NCI-H524 treated with DMSO at 0.1 percent for 48 hours (cell line): ENCODE results near the gene DAO.
"Not testable (repeated sequence)": the region's sequence is repeated elsewhere in the genome, so short reads cannot be mapped to it uniquely, and the experiment has no call there.

Source experiments
- DNase-seq: peaks from one replicate; lab custom pipeline; 2025; lab: John Stamatoyannopoulos, UW

Gene DAO

DNA sequence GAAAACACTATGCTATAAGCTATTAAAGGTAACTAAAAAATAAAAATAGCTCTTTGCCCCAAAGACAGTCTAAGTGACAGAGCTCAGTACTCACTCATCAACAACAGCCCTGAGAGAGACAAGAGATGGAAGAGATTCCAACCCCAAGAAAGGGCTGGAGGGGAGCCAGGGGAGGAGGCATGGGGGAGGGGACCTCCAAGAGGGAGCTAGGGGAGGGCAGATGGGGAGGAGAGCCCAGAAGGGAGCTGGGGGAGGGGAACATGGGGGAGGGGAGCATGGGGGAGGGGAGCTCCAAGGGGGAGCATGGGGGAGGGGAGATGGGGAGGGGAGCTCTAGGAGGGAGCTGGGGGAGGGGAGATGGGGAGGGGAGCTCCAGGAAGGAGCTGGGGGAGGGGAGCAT, 30.2 kb upstream of the DAO start:
- no peak for DNase-seq

DNA sequence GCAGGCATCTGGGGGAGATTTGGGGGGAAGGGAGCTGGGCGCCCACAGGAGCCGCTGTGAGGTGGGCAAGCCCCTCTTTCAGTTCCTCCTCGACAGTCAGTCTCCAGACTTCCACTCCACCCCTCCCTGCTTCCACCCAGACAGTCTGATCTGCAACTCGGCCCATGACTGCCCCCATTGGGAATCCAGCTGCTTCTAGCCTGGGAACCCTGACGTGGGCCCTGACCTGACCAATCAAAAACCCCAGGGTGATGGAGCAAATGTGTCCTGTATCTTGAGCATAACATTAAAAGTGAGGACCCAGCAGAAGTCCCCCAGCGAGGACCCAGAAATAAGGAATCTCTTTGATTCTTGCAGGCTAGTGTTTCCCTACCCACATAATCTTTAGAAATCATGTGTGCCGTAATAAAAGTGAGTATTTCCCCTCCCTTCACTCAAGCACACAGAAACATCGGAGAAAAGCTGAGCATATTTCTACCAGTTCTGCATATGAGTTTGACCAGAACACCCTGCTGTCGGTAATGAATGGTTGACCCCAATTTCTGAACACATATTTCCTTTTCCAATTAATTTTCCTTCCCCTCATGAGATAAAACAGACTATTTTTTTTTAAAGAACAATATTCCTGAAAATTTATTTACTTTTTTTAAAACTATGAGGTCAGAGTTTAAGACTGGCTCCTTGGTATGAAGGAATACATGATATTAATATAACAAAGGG, 28.9 kb upstream of the DAO start:
- DNase-seq = no peak

DNA sequence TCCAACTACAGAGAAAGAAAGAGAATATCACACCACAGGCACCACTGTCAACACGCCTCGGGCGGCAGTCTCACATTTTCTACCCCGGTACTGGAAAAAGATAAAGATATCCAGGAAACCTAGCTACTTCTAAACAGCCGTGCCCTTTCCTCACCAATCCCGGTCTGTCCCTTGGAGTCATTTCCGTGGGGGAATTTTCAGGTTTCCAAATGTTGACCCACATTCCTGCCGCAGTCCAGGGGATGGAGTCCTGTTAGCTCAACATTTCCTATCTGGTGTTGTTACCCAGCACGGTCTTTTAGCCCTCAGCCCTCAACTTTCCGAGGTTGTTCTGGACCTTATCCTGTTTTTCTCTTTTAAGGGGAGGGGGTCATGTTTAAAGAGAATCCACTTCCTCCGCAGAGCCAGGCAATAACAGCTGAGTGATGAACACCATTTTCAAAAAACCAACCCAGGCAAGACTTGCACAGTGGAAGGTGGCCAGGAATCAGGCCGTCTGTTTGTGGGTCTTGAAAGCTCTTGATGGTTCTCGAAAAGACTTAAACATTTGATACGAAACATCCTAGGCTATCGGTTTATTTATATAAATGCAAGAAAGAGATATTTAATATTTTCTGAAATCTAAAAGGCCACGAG, 27.1 kb upstream of the DAO start:
- no peak for DNase-seq

DNA sequence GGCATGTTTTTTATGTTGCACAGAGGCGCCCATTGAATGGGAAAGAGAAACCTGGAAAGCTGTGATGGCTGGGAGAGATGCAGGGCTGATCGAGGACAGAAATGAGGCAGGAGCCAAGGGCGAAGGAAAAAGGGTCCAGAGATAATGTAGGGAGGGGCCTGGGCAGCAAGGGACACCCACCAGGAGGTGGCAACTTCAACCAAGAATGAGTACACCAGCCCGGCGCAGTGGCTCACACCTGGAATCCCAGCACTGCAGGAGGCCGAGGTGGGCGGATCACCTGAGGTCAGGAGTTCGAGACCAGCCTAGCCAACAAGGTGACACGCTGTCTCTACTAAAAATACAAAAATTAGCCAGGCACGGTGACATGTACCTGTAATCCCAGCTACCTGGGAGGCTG, 26.5 kb upstream of the DAO start:
- DNase-seq = no peak

DNA sequence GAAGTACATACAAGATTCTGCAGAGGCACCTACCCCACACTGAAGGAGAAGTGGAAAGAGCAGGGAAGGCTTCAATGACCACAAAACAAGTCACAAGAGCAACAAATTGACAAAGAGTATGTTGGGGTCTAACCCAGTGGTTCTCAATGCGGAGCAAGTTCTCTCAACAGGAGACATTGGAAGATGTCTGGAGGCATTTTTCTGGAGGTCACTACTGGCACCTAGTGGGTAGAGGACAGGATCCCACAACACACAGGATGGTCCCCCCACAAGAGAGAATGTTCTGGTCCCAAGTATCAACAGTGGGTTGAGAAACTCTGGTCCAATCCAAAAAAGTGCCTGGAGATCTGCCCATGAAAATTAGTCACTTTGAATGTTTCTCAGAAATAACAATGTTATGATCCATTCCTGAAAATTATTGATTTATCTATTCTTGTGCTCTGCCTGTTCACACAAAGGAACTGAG, 25.9 kb upstream of the DAO start:
- DNase-seq = peak; percentile 25

DNA sequence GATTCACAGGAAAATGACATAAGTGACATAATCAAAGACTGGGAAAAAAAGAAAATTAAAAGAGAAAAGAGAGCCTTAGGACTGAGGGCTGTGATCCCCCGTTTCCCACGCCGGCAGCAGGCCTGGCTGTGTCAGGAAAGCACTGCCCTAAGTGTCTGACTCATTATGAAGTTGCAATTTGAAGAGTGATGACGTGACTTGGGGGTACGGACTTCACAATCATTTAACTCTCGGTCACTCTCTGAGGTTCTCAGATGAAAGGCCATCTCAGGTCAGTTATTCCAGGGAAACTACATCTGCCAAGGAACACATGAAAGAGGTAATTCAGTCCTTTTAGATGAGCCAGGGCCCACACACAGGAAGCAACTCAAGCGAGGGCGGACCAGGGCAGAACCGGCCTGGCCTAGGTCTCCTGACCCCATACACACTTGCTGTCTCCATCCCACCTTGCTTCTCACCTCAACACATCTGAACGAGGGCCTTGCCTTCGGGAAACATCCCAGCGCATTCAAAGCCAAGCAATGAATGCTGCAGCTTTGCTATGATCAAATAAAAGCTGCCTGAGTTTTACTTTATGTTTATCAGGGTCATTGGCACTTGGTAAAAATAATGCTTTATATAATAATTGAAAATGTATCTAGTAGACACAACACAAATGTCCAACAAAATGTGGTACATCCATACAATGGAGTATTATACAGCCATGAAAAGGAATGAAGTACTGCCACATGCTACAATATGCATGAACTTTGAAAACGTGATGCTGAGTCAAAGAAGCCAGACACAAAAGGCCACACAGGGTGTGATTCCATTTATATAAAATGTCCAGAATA, 25.2 kb upstream of the DAO start:
- no peak for DNase-seq

DNA sequence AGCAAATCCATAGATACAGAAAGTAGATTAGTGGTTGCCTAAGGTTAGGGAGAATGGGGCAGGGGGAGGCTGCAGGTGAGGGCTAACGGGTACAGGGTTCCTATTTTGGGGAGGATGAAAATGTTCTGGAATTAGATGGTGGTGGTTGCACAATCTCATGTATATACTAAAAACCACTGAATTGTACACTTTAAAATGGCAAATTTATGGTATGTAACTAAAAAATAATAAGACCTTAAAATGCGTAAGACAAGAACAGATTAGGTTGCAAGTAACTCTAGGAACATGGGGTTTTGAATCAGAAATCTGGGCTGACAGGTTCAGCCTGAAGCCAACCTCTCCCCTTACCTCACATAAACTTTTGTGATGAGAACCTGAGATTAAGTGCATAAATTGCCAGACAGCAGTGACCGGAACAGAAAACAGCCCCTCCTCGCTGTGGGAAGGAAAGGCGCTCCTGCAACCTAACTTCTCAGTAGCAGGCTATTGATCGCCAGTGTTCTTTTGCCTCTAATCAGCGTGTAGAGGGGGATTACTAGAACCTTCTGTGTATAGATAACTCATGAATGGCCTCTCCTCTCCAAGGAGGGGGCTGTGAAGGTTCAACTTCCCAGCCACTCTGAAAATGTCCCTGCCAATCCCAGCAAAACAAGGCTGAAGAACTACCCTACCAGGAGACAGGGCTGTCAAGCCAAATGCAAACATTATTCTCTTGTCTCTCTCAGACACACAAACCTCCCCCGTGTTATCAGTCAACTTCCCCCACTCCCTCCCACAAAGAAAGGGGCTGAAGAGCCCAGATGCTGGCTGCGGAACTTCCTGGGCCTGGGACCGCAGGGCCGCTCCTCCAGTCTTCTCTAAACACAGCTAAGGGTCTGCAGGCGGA, 24.4 kb upstream of the DAO start:
- no peak for DNase-seq

DNA sequence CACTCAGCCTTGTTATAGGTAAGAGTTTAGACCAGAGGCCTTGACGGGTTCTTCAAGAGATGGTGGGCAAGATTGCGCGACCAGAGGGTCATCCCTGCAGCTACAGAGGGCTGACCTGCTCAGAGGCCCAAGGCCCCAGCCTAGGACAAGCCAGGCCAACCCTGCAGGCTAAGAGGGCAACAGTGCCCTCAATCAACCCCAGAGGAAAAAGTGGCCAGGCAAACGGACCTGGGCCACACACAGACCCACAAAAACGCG, 23.8 kb upstream of the DAO start:
- DNase-seq = no peak

DNA sequence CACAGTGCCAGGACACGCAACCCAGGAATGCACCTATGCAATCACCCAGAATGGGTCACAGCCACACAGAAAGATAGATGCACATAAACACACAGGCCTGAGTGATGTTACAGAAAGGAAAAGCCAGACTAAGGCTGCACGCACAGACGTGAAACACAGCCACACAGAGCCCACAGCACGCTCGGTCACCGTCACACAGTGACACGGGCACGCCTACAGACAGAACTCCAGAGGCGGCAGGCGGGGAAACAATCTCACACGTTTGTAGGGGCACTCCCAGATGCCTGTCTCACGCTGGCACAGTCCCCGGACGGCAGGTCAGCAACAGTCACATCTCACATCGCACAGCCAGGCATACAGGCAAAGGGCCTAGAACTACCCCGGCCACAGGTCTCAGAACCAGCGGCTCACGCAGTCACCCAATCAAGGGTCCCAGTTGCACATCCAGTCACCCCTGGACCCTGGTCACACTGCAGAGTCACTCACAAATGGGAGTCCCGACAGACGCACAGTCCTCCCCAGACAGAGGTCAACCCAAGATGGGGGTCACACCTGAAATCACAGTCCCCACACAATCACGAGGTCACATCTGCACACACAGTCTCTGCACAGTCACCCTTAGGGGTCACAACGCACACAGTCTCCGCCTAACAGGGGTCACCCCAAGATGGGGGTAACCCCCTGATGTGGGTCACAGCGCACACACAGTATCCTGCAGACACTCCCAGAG, 23.3 kb upstream of the DAO start:
- no peak for DNase-seq

DNA sequence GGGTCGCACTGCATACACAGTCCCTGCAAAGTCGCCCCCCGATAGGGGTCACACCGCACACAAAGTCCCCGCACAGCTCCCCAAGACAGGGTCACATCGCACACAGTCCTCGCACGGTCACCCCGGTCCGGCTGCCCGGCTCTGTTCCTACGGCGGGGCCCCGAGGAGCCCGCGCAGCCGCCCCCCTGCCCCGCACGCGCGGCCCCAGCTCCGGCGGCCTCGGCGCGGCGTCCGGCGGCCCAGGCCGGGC, 22.8 kb upstream of the DAO start:
- DNase-seq = no peak

DNA sequence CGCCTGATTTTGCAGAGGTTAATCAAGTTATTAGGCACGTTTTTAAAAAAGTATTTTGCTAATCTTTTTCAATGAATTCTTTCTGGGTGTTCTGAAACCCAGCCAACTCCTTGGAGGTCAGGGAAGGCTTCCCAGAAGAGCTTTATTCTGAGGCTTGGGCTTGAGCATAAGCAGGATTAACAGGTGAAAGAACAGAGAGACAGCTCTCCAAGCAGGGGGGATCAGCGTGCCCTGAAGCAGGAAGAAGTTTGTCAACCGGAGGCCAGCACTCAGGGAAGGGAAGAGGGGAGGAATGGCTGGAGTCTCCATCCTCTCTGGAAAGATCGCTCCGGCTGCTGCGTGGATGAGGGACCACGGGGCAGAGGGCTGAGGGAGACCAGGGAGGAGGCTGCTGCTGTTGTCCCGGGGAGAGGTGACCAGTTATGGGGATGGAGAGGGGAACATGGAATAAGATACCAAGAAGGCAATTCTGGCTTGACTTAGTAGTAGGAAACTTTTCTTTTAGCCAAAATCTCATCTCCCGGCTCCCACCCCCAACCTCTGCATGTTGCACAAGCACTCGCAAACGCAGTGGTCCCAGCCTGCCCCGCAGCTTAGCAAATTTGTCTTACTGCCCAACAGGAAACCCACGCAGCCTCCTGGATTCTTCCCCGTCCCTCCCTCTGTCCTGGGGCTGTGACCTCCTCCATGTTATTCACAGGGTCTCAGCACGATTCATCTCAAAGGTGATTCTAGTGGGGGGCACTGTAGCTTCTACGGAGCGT, 21.4 kb upstream of the DAO start:
- no peak for DNase-seq

DNA sequence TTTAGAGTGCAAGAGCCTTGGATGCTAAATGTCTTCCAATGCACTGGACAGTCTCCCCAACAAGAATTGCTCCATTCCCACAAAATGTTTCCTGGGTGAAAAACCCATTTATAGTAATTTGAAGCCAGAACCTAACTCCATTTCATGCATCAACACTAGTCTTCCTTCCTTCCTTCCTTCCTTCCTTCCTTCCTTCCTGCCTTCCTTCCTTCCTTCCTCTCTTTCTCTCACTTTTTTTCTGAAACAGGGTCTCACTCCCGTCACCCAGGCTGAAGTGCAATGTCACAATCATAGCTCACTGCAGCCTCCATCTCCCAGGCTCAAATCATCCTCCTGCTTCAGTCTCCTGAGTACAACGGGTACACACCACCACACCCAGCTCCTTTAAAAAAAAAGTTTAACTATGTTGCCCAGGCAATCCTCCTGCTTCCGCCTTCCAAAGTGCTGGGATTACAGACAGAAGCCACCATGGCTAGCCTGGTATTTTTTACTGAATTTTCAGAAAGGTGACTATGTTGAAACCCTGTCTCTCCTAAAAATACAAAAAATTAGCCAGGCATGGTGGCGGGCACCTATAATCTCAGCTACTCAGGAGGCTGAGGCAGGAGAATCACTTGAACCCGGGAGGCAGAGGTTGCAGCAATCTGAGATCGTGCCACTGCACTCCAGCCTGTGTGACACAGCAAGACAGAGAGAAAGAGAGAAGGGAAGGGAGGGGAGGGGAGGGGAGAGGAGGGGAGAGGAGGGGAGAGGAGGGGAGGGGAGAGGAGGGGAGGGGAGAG, 20.6 kb upstream of the DAO start:
- not testable (repeated sequence) for DNase-seq

DNA sequence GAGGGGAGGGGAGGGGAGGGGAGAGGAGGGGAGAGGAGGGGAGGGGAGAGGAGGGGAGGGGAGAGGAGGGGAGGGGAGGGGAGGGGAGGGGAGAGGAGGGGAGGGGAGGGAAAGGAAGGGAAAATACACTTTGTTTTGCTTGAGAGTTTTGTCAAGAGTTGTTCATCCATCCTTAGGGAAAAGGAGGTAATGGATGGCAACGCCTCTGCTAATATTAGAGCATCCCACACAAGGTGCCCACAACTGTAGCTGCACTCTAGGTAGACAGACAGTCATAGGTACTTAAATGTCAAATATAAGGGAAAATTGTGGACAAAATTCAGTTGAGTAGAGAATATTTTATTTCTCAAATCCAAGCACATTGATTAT, 20.0 kb upstream of the DAO start:
- DNase-seq = no peak

DNA sequence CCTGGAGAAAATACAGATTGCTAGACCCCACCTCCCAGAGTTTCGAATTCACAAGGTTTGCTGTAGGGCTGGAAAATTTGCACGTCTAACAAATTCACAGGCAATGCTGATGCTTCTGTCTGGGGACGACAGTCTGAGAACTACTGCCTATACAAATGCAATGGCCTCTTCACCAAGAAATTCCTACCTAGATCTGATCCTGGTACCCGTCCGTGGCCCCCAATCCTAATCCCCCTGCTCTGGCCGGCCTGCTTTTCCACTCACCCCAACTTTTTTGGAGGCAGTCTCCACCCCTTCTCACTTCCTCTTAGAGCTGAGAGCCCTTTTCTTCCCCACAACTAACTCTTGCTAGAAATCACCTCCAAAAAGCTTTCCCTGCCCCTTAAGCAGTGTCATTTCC, 19.4 kb upstream of the DAO start:
- no peak for DNase-seq

DNA sequence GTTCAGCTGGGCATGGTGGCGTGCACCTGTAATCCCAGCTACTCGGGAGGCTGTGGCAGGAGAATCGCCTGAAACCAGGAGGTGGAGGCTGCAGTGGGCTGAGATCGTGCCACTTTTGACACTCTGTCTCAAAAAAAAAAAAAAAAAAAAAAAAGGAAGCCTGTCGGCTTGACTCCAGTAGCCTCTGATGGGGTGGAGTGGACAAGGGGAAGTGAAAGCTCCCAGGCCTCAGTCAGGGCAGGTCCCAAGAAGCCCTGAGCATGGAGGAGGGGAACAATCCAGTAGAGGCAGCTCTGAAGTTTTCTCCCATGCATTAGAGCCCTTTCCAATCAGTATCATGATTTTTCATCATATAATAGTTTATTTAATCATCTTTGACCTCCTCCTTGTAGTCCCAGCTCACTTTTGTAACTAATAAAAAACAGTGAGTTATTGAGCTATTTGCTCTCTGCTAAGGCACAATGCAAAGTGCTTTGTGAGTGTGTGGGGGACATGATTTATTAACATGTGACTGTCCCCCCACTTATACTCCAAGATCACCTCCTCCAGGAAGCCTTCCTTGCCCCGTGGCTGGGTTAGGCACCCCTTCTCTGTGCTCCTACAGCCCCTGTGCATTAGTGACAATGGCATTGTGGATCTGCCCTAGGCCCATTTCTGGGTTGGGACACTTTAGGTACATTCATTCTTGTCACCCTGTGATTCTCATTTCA, 17.9 kb upstream of the DAO start:
- DNase-seq = no peak

DNA sequence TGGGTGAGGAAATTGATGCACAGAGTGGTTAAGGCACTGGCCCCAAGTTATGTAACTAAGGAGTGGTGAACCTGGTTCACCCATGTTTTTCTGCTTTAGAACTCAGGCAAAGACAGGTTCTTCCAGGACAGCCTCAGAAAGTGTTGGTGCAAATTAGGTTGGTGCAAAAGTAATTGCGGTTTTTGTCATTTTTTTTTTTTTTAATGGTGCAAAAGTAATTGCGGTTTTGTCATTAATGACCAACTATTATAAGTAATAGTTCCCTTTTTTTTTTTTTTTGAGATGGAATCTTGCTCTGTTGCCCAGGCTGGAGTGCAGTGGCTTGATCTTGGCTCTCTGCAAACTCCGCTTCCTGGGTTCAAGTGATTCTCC, 17.3 kb upstream of the DAO start:
- no peak for DNase-seq

DNA sequence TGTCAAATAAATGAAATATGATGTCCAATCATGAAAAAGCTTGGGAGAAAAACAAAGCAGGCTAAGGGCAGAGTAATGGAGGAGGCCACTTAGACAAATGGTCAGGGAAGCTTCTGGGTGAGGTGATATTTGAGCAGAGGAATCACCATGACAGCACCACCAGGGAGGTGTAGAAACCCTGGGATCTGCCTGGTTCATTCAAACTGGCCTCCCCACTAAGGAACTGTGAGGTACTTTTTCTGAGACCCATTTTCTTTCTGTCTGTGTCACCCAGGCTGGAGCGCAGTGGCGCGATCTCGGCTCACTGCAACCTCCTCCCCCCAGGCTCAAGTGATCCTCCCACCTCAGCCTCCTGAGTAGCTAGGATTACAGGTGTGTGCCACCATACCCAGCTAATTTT, 14.7 kb upstream of the DAO start:
- DNase-seq = no peak

DNA sequence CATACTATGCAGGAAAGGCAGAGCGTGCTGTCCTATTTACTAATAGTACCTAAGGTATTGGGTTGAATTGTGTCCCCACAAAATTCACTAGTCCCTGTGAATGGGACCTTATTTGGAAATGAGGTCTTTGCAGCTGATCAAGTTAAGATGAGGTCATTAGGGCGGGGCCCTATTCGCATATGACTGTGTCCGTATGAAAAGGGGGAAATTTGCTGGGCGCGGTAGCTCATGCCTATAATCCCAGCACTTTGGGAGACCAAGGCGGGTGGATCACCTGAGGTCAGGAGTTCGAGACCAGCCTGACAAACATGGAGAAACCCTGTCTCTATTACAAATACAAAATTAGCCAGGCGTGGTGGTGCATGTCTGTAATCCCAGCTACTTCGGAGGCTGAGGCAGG, 13.8 kb upstream of the DAO start:
- DNase-seq = not testable (repeated sequence)

DNA sequence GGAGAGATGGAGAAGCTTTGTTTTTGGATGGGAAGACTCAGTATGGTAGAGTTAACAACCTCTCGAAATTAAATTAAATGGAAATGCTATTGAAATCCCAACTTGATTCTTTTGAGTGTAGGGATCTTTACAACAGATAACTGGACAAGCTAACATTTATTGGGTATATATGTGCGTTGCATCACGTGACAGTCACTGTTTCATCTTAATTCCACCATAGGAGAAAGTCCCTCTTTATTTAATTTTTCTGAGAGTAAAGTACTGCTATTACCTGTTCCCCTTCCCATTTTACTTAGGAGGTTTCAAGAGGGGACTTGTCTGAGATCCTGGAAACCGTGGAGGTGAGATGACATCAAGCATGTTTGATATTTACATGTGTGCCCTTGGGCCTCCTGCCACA, 11.1 kb upstream of the DAO start:
- DNase-seq = no peak

DNA sequence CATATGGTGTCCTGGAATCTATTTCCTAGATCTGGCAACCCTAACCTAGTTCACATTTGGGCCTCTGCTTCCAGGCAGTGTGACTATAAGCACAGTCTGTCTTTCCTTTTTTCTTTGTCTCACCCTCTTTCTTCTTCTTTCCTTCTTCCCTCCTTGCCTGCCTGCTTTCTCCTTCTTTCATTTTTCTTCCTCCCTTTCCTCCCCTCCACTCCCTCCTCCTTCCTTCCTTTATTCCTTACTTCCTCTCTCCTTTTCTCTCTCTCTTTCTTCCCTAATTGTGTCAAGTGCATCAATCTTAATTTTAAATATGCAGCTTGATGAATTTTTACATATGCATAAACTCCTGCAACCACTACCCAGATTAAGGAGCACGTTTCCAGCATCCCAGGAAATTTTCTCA, 4.6 kb upstream of the DAO start:
- DNase-seq = no peak
